Stimulated activated CD4-positive, alpha-beta T cell treated with anti-CD3 and anti-CD28 coated beads, Interleukin-4, amount 100 ng/mL, for 1 hour (primary cell): ENCODE data around the gene CRIM1.
A peak's percentile ranks its signal among the peaks of the same experiment; 100 is the strongest.

Experiments
- DNase-seq: peaks from one replicate; pipeline ENCODE4 v3.0.0-alpha.2; 2020

CRIM1 gene

GRCh38 chr2:36584148-36584794 lies 228.7 kb downstream of the CRIM1 start:
- no peak for DNase-seq

- DNase-seq: no peak
Observed at GRCh38 chr2:36586672-36587071, 231.1 kb downstream of the CRIM1 start.

- DNase-seq: no peak
Observed at GRCh38 chr2:36587101-36587500, 231.5 kb downstream of the CRIM1 start.

GRCh38 chr2:36587556-36587955 lies 232.0 kb downstream of the CRIM1 start:
- no peak for DNase-seq

GRCh38 chr2:36589230-36589630 lies 233.7 kb downstream of the CRIM1 start:
- DNase-seq: no peak

- DNase-seq: no peak
Observed at GRCh38 chr2:36594849-36595248, 239.3 kb downstream of the CRIM1 start.

- DNase-seq: no peak
Observed at GRCh38 chr2:36596397-36596796, 240.8 kb downstream of the CRIM1 start.

GRCh38 chr2:36597003-36597531 lies 241.5 kb downstream of the CRIM1 start:
- DNase-seq: no peak

GRCh38 chr2:36597532-36598377 lies 242.2 kb downstream of the CRIM1 start, which contains the start of gene FEZ2:
FEZ2 (minus strand) TSS chr2:36598168; CDS start chr2:36598142, 26 bp downstream.
- DNase-seq: peak; percentile 69
